Esophagus muscularis mucosa (tissue), 4 donors: ENCODE data around the gene NDUFAF8.

Source experiments
- CTCF ChIP-seq, 3 experiments: fragments of 200-600 bp in 2 of 3; fragments of 450-650 bp in 1 of 3; sonication (generic) in 2 of 3; IDR thresholded peaks; one replicate each; pipeline ENCODE4 v1.5.1; 2017 to 2019; ENCODE audit warnings: antibody characterized with exemption in 3 of 3, mild to moderate bottlenecking in 2 of 3, moderate library complexity in 1 of 3
- EP300 ChIP-seq: sonication (generic); formaldehyde crosslinking; IDR thresholded peaks from one replicate; pipeline ENCODE4 v1.6.1; 2017; ENCODE audit warnings: antibody characterized with exemption
- POLR2A ChIP-seq: fragments of 450-650 bp; IDR thresholded peaks from one replicate; pipeline ENCODE4 v1.6.1; 2017; ENCODE audit warnings: antibody characterized with exemption, moderate library complexity, mild to moderate bottlenecking, low read depth
- POLR2AphosphoS5 ChIP-seq, 2 donors: sonication (generic); formaldehyde crosslinking; IDR thresholded peaks; one replicate each; pipeline ENCODE4 v1.6.1; 2017; ENCODE audit warnings: antibody characterized with exemption in 2 of 2

- TF ChIP-seq CTCF (IDR thresholded peaks at IDR 0.05) (no peak), POLR2A (no peak), POLR2AphosphoS5 (IDR thresholded peaks at IDR 0.05) (no peak), EP300 (no peak)
Observed at GRCh38 chr17:81242421-81243332, 3.6 kb downstream of the NDUFAF8 start.
